Upper lobe of right lung (tissue), 1 donor: Measurements from ENCODE around the gene KIF5B. TPM values are rescaled to one million over a fixed set of nuclear protein-coding genes. Genes with fewer than 3 reads are reported as not detected.
A peak's percentile ranks its signal among the peaks of the same experiment; 100 is the strongest.
"Not testable (repeated sequence)": the region's sequence is repeated elsewhere in the genome, so short reads cannot be mapped to it uniquely, and the experiment has no call there.

Source experiments
- ATAC-seq: fragments of 200-7000 bp; cut with Tn5 transposase; one replicate; pipeline ENCODE4 v1.9.1; 2020; ENCODE audit warnings: mild to moderate bottlenecking, moderate library complexity
- DNase-seq: peaks from one replicate; pipeline ENCODE4 v3.0.0-alpha.2; 2020
- H3K27ac ChIP-seq: fragments of 200-600 bp; one replicate; pipeline ENCODE4 v1.8.0; 2022
- H3K27me3 ChIP-seq: fragments of 200-600 bp; one replicate; pipeline ENCODE4 v1.8.0; 2022; ENCODE audit warnings: mild to moderate bottlenecking
- H3K36me3 ChIP-seq: fragments of 200-600 bp; one replicate; pipeline ENCODE4 v1.8.0; 2022
- H3K4me1 ChIP-seq: fragments of 200-600 bp; one replicate; pipeline ENCODE4 v1.8.0; 2022
- H3K4me3 ChIP-seq: fragments of 200-600 bp; one replicate; pipeline ENCODE4 v1.8.0; 2022; ENCODE audit warnings: mild to moderate bottlenecking
- H3K9me3 ChIP-seq: fragments of 200-600 bp; one replicate; pipeline ENCODE4 v1.8.0; 2022
- CTCF ChIP-seq: fragments of 200-600 bp; IDR thresholded peaks from one replicate; pipeline ENCODE4 v1.8.0; 2022; ENCODE audit warnings: antibody characterized with exemption
- intact Hi-C: fragments of 100-400 bp; cut with DNase I; formaldehyde crosslinking; loops from one replicate; pipeline ENCODE4 v1.11.0; 2022
- total RNA-seq: library from RNA; stranded (reverse); fragmentation: NEBNext Ultra II Directional; extraction: Animal tissue kit (Norgen Biotek cat#: 25700); gene quantifications from one replicate; pipeline ENCODE4 v1.2.1, GENCODE V29; 2021
- donor health status: DM: no; HTN: yes; CAD: no; lungs with severe emphysema.

KIF5B gene
- total RNA-seq, 1 donor from 2014 or later, result 112 TPM

DNA sequence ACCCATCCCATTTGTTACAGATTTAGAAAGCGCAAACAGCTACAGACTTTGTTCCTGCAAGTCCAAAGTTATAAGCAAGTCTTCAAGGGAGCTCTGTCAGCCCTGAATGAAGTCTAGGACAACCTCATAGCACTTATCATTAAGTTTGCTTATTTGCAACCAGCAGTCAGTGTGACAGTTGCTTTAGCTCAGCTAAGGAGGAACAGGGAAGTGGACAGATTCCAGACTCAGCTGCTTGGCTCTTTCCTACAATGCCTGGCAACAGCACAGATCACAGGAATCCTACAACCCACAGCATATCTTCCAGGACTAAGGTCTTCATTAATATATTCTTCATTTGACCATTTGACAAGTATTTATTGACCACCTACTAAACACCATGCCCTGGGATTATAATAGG lies 17.4 kb upstream of the KIF5B start:
- no peaks in the 10 kb centered on the region for H3K36me3 ChIP-seq
- peak; percentile 47 for ATAC-seq
- H3K4me1 ChIP-seq, result no peaks in the 10 kb centered on the region
- H3K4me3 ChIP-seq, result no peak overlapping the region
- intact Hi-C loops, result no loop called here
- DNase-seq, result no peak
- H3K27me3 ChIP-seq, result no peaks in the 10 kb centered on the region
- H3K27ac ChIP-seq, result no peak overlapping the region
- TF ChIP-seq CTCF, result no peak
- no peaks in the 10 kb centered on the region for H3K9me3 ChIP-seq

GRCh38 chr10:32073128-32073527 lies 16.9 kb upstream of the KIF5B start:
- DNase-seq, result no peak
- no peaks in the 10 kb centered on the region for H3K4me1 ChIP-seq
- intact Hi-C loops, result no loop called here
- no peaks in the 10 kb centered on the region for H3K36me3 ChIP-seq
- H3K27ac ChIP-seq, result no peak overlapping the region
- ATAC-seq, result no peak
- H3K9me3 ChIP-seq, result no peaks in the 10 kb centered on the region
- H3K27me3 ChIP-seq, result no peaks in the 10 kb centered on the region
- H3K4me3 ChIP-seq, result no peak overlapping the region
- no peak for TF ChIP-seq CTCF

DNA sequence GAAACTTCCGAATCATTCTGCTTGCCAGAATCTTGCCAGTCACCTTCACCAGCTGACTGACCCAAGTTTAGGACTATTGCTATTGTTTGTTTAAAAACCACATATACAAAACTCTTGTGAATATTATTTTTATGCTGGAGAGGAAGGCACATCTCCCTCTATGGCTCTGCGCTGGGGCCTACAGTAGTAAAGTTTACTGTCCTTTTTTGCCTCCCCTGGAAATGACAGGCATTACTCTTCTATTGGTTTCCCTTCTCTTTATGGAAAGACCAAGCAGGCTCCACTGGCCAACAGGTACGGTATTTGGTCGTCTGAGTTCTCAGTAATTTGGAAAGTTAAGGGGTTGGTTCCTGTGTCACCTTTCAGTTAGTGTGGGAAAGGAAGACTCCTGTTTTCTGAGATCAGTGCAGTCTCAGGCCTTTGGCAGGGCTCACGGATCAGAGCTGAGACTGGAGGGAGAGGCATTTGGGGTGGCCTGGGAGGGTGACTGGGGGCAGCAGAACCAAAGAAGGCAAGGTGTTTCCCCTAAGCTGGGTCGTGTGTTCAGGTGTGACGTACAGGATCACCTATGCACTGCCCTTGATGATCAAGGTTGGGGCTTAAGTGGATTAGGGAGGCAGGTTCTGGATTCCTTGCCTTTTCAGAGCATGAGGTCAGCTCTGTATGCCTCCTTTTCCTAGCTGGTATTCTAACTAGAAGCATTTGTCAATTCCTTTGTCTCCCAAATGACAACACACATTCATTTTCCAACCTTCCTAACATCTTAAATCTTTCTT lies 16.0 kb upstream of the KIF5B start:
- no peak overlapping the region for H3K4me3 ChIP-seq
- no peak for TF ChIP-seq CTCF
- H3K9me3 ChIP-seq, result no peaks in the 10 kb centered on the region
- H3K27ac ChIP-seq, result no peak overlapping the region
- ATAC-seq (peak; percentile 76), DNase-seq (no peak)
- no peaks in the 10 kb centered on the region for H3K36me3 ChIP-seq
- H3K27me3 ChIP-seq, result no peaks in the 10 kb centered on the region
- intact Hi-C loops, result no loop called here
- no peaks in the 10 kb centered on the region for H3K4me1 ChIP-seq

GRCh38 chr10:32070645-32071044 lies 14.4 kb upstream of the KIF5B start:
- Histone ChIP-seq H3K4me3 (no peak overlapping the region), H3K9me3 (no peaks in the 10 kb centered on the region), H3K27ac (no peak overlapping the region), H3K27me3 (no peaks in the 10 kb centered on the region), H3K36me3 (no peaks in the 10 kb centered on the region), H3K4me1 (peaks cover 5% of the 10 kb centered on the region)
- no peak for ATAC-seq
- no peak for DNase-seq
- intact Hi-C loops, result no loop called here
- no peak for TF ChIP-seq CTCF

DNA sequence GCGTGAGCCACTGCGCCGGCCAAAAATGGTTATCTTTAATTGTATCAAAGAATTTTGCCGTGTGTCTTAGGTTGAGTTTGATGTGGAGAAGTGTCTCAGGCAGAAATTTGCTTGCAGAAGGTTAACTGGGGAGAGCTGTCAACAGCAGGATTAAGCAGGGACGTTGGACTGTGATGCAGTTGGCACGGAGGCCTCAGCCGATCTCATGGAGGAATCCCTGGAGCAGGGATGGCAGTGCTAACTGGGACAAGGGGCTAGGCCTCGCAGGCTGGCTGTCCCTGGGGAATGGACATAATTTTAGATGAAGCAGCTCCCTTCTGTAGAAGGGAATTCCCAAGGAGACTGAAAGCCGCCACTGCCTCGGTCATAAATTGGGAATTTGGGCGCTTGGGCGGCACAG lies 12.3 kb upstream of the KIF5B start:
- H3K4me1 ChIP-seq, result peaks cover 7% of the 10 kb centered on the region
- DNase-seq (no peak), ATAC-seq (no peak)
- no peaks in the 10 kb centered on the region for H3K27me3 ChIP-seq
- no peak for TF ChIP-seq CTCF
- no peak overlapping the region for H3K4me3 ChIP-seq
- H3K27ac ChIP-seq, result no peak overlapping the region
- no peaks in the 10 kb centered on the region for H3K9me3 ChIP-seq
- intact Hi-C loops, result no loop called here
- no peaks in the 10 kb centered on the region for H3K36me3 ChIP-seq

DNA sequence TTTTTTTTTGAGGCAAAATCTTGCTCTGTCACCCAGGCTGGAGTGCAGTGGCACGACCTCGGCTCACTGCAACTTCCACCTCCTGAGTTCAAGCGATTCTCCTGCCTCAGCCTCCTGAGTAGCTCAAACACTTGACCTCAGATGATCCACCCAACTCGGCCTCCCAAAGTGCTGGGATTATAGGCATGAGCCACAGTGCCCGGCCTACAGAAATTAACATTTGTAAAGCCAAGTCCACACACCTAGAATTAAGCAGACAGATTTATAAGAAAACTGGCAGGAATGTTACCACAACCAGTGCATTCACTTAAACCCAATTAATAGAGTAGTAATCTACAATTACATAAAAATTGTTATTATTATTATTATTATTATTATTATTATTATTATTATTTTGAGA lies 11.7 kb upstream of the KIF5B start:
- H3K9me3 ChIP-seq, H3K27me3 ChIP-seq, H3K4me3 ChIP-seq, H3K36me3 ChIP-seq, ATAC-seq, DNase-seq, H3K4me1 ChIP-seq, intact Hi-C loops, H3K27ac ChIP-seq: not testable (repeated sequence)
